GM18858 (cell line): ENCODE data around the gene NOL7.

ENCODE experiments used
- ATAC-seq: cut with Tn5 transposase; IDR thresholded peaks from one replicate; pipeline ENCODE4 v1.9.1; 2021; ENCODE audit not compliant: unreplicated experiment

Gene NOL7

GRCh38 chr6:13593720-13594119, 21.4 kb upstream of the NOL7 start:
- no peak for ATAC-seq

- ATAC-seq: no peak
These were observed 18.1 kb upstream of the NOL7 start for GRCh38 chr6:13597073-13597472.

DNA sequence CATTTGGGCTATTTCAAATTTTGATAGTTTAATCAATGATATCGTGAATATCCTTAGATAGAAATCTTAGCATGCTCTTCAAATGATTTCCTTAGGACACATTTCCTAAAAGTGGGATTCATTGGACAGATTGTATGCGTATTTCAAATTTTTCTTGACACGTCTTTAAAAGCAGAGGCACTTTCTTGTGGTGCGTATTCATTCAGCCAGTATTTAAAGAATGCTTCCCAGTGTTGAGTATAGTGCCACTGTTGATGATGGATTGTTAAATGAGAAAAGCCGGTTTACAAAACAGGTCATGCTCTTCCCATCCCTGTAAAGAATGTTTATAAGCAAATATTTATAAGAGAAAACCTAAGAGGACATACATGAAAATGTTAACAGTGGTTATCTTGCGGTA, 15.1 kb upstream of the NOL7 start:
- ATAC-seq: no peak

DNA sequence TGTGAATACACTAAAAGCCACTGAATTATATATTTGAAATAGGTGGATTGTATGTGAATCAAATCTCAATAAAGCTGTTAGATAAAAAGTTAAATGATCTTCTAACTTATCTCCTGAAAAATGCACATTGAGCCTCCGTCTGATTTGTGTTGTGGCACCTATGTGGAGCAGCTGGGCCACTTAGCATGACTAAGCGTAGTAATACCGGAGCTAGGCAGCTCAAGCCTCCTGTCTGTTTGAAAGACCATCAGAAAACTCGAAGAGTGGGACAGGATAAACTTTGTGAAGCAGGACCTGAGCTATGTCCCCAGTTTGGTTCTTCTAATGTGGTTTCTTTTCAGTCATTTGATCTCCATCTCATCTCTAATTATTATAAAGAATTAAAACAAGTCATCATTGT, 11.0 kb upstream of the NOL7 start:
- ATAC-seq: no peak

GRCh38 chr6:13604546-13605416, 10.4 kb upstream of the NOL7 start:
- no peak for ATAC-seq

DNA sequence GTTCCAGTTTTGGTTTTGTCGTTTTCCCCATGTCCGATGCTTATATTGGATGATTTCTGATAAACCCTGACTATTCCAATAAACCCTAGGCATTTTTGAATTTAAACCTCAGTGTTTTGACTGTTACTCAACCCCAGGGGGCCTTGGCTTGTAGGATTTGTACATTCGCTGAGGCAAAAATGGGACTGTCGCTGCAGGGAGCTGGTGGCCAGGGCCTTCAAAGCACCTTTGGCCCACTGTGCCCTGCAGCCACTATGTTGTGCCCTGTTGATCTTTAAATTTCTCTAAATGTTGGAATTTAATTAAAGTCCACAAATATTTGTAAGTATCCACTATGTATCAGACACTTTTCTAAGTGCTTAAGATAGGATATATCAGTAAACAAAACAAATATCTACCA, 9.5 kb upstream of the NOL7 start:
- ATAC-seq: no peak

GRCh38 chr6:13611715-13612114, 3.4 kb upstream of the NOL7 start:
- ATAC-seq: no peak

GRCh38 chr6:13613029-13613594, 2.0 kb upstream of the NOL7 start:
- no peak for ATAC-seq

GRCh38 chr6:13614126-13614925, 809 bp upstream of the NOL7 start:
- ATAC-seq: no peak

- no peak for ATAC-seq
These were observed 621 bp downstream of the NOL7 start for GRCh38 chr6:13615792-13616120.

DNA sequence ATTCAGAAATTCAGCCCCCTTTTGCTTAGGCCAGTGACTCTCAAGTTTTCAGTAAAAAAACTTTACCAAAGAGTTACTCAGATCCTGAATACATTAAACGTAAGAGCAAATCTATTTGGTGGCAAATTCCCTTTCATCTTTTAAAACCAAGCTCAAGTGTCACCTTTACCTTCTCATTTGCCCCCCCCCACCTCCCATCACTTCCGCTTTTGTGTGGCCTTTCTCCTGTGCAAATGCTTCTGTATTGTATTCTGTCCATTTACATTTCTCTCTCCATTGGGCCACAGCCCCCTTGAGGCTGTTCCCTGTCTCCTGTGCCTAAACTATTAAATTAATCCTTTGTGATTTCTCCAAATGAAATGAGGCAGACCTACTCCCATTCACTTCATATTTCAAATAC, 1.9 kb downstream of the NOL7 start:
- ATAC-seq: no peak

GRCh38 chr6:13624871-13625288, 9.7 kb downstream of the NOL7 start:
- no peak for ATAC-seq

- no peak for ATAC-seq
These were observed 14.5 kb downstream of the NOL7 start for GRCh38 chr6:13629459-13630116.

DNA sequence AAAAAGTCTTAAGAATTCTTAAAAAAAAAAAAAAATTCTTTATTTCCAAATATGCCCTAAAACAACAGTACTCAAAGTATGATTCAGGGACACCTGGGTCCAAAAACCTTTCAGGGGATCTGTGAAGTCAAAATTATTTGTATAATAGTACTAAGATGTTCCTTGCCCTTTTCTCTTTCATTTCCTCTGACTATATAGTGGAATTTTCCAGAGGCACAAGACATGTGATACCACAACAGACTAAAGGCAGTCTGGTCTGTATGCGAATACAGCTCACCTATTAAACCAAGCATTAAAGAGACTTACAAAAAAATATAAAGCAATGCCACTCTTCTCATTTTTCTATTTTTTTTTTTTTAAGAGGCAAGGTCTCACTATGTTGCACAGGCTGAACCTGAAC, 15.4 kb downstream of the NOL7 start:
- ATAC-seq: no peak

- ATAC-seq: no peak
These were observed 18.2 kb downstream of the NOL7 start for GRCh38 chr6:13633343-13633742.

DNA sequence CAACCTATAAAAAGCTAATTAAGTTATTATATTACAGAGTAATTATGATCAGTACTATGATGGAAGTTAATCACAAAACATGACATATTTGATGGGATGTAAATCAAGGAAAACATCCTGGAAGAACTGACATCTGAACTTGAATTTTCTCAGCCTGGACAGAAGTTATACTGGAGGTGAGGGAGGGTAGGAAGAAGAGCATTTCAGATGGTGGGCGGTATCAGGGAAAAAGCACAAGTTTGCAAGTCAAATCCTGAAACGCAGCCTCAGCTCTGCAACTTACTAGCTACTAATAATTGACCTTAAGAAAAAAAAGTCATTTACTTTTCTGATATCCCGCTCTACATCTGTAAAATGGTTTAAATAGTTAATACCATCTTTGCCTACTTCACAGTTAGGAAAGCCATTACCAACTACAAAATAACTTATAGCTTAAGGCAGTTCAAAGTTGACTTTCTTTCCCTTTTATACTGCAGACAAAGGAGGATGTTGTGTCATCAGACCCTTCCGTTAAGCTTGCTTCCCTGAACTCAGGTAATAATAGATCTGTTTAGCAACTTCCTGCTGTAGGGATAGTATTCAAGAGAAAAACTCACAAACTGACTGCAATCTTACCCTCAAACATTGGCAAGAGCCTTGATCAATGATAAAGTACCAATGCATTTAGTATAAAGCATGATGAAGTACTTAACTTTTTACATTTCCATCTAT, 21.0 kb downstream of the NOL7 start:
- ATAC-seq: no peak

- no peak for ATAC-seq
These were observed 22.9 kb downstream of the NOL7 start for GRCh38 chr6:13638014-13638413.

- no peak for ATAC-seq
These were observed 23.5 kb downstream of the NOL7 start for GRCh38 chr6:13638626-13639025.

DNA sequence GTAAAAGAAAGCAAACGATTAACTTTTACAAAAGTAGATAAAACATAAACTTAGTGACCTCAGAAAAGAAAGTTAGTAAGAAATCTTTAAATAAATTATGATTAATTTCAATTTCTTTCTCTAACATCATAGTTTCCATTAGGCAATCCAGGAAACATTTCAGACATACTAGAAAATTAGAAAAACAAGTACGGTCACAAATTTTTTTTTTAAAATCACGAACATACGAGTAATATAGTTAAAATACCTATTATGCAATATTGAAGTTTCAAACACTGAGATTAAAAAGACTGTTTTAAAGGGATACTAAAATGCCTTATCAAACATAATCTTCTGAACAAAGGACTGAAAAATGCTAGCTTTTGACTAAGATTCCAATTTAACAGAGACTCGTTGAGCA, 26.2 kb downstream of the NOL7 start:
- ATAC-seq: no peak

GRCh38 chr6:13643125-13643524, 28.0 kb downstream of the NOL7 start:
- ATAC-seq: no peak

GRCh38 chr6:13648850-13649249, 33.7 kb downstream of the NOL7 start:
- ATAC-seq: no peak
